Uterus (tissue), 4 donors: ENCODE results near the gene CD164L2. TPM values are rescaled to one million over a fixed set of nuclear protein-coding genes. Genes with fewer than 3 reads are reported as not detected.

Source experiments
- DNase-seq, 2 donors: peaks; one replicate each; pipeline ENCODE4 v3.0.0-alpha.2; 2019 to 2020
- H3K27ac ChIP-seq, 2 donors: fragments of 200-600 bp; sonication (generic); 1 replicate in 1 of 2; 2 replicates in 1 of 2; pipeline ENCODE4 v1.5.1; 2016 to 2018
- H3K27me3 ChIP-seq, 2 donors: fragments of 200-600 bp; sonication (generic); one replicate each; pipeline ENCODE4 v1.5.1; 2018 to 2019; ENCODE audit warnings: control low read depth in 1 of 2
- H3K36me3 ChIP-seq, 2 donors: fragments of 200-600 bp; sonication (generic); one replicate each; pipeline ENCODE4 v1.5.1; 2019; ENCODE audit warnings: control low read depth in 1 of 2
- H3K4me1 ChIP-seq, 2 donors: fragments of 200-600 bp; sonication (generic); one replicate each; pipeline ENCODE4 v1.5.1; 2018 to 2019; ENCODE audit warnings: control low read depth in 1 of 2
- H3K4me3 ChIP-seq, 2 donors: fragments of 200-600 bp; sonication (generic); 1 replicate in 1 of 2; 2 replicates in 1 of 2; pipeline ENCODE4 v1.5.1; 2018 to 2019; ENCODE audit warnings: mild to moderate bottlenecking in 1 of 2
- H3K9me3 ChIP-seq, 2 donors: fragments of 200-600 bp; sonication (generic); one replicate each; pipeline ENCODE4 v1.5.1; 2019; ENCODE audit warnings: control low read depth in 1 of 2
- POLR2A ChIP-seq, 2 donors: fragments of 450-650 bp; IDR thresholded peaks; one replicate each; pipeline ENCODE4 v1.6.1; 2016; ENCODE audit warnings: antibody characterized with exemption in 2 of 2, mild to moderate bottlenecking in 1 of 2, moderate library complexity in 1 of 2
- intact Hi-C: fragments of 100-400 bp; cut with DNase I; formaldehyde crosslinking; loops from one replicate; pipeline ENCODE4 v1.15.1; 2023; ENCODE audit warnings: low total_unique reads
- total RNA-seq, 4 donors: library from RNA; depleted of rRNA in 3 of 4; stranded (reverse); fragments of >200 nt in 3 of 4; gene quantifications; one replicate each; pipeline versions ENCODE4 v1.1.0 to v1.2.4, GENCODE V29; 2014 to 2023
- TF ChIP-seq, protein P1 (sequence below), 4 experiments: fragments of 200-600 bp in 2 of 4; fragments of 450-650 bp in 2 of 4; sonication (generic) in 2 of 4; IDR thresholded peaks; one replicate each; pipeline ENCODE4 v1.5.1; 2016 to 2019; ENCODE audit warnings: antibody characterized with exemption in 4 of 4, mild to moderate bottlenecking in 2 of 4, moderate library complexity in 1 of 4
- donor health status: DM: yes; HTN: yes; CAD: no.

CD164L2 gene
- total RNA-seq, 4 donors from 2014 or later = 0.69 TPM; not detected in 3

GRCh38 chr1:27359822-27360158, 23.3 kb downstream of the CD164L2 start:
- H3K27ac ChIP-seq = no peak overlapping the region
- no peaks in the 10 kb centered on the region for H3K9me3 ChIP-seq
- no peak for DNase-seq
- intact Hi-C loops = loop anchor here (5.0 kb wide), 1 partner anchor 33 kb away; the partner anchor contains the start of gene GPR3
- peaks cover 3 to 7% of the 10 kb centered on the region in 2 donors for H3K4me1 ChIP-seq
- H3K27me3 ChIP-seq = no peaks in the 10 kb centered on the region
- H3K4me3 ChIP-seq = no peak overlapping the region
- no peaks in the 10 kb centered on the region for H3K36me3 ChIP-seq
- no peak for TF ChIP-seq POLR2A (IDR thresholded peaks at IDR 0.05)
- TF ChIP-seq, protein P1, sequence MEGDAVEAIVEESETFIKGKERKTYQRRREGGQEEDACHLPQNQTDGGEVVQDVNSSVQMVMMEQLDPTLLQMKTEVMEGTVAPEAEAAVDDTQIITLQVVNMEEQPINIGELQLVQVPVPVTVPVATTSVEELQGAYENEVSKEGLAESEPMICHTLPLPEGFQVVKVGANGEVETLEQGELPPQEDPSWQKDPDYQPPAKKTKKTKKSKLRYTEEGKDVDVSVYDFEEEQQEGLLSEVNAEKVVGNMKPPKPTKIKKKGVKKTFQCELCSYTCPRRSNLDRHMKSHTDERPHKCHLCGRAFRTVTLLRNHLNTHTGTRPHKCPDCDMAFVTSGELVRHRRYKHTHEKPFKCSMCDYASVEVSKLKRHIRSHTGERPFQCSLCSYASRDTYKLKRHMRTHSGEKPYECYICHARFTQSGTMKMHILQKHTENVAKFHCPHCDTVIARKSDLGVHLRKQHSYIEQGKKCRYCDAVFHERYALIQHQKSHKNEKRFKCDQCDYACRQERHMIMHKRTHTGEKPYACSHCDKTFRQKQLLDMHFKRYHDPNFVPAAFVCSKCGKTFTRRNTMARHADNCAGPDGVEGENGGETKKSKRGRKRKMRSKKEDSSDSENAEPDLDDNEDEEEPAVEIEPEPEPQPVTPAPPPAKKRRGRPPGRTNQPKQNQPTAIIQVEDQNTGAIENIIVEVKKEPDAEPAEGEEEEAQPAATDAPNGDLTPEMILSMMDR (IDR thresholded peaks at IDR 0.05) = no peak

GRCh38 chr1:27358928-27359313, 24.2 kb downstream of the CD164L2 start:
- intact Hi-C loops = loop anchor here (5.0 kb wide), 1 partner anchor 33 kb away; the partner anchor contains the start of gene GPR3
- no peak overlapping the region for H3K4me3 ChIP-seq

DNA sequence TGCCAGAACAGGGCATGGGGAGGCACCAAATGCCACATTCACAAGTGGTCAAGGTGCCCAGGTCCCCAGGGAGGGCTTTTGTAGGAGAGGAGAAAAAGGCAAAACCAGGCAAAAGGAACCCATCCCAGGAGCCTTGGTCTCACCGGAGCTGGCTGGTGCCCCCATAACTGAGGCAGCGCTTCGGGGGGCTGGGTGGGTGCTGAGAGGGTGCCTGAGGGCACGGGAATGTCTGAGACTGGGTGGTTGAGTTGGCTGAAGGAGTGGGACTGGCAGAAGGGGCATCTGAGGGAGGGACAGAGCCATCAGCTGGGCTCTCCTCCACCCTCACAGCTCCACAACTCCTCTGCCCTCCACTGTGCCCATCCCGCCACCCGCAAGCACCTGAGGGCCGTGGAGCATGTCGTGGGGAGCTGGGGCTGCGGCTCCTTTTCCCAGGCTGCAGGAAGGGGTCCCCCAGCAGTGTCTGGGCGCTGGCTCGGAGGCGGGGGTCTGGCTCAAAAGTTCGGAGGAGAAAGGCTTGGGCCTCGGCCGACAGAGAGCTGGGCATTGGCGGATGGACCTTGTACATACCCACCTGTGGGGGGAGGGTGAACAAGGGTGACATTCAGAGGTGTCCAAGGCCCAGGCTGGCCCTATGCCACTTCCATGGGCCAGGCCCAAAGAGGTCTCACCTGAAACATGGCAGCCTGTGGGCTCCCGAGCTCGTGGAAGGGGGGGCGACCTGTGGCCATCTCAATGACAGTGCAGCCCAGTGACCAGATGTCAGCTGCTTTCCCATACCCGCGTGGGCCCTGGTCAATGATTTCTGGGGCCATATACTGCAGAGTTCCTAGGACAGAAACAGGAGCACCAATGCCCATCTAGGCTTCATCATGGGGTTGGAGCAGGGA, 24.9 kb downstream of the CD164L2 start:
- Histone ChIP-seq H3K4me3 (no peak overlapping the region), H3K4me1 (no peaks in the 10 kb centered on the region), H3K27ac (no peak overlapping the region), H3K36me3 (no peaks in the 10 kb centered on the region), H3K9me3 (no peaks in the 10 kb centered on the region), H3K27me3 (no peaks in the 10 kb centered on the region)
- DNase-seq = no peak
- intact Hi-C loops = loop anchor here (5.0 kb wide), 1 partner anchor 34 kb away; the partner anchor contains the start of gene GPR3
- TF ChIP-seq POLR2A (IDR thresholded peaks at IDR 0.05) = peak in 1 of 2 donors; percentile 8
- TF ChIP-seq, protein P1 (IDR thresholded peaks at IDR 0.05) = no peak

More at GRCh38 chr1:27358928-27359313, 24.2 kb downstream of the CD164L2 start:
- no peaks in the 10 kb centered on the region for H3K27me3 ChIP-seq
- no peak overlapping the region for H3K27ac ChIP-seq
- DNase-seq = no peak
- TF ChIP-seq, protein P1 (IDR thresholded peaks at IDR 0.05) = no peak
- TF ChIP-seq POLR2A (IDR thresholded peaks at IDR 0.05) = no peak
- no peaks in the 10 kb centered on the region for H3K9me3 ChIP-seq
- no peaks in the 10 kb centered on the region for H3K36me3 ChIP-seq
- H3K4me1 ChIP-seq = no peaks in the 10 kb centered on the region

DNA sequence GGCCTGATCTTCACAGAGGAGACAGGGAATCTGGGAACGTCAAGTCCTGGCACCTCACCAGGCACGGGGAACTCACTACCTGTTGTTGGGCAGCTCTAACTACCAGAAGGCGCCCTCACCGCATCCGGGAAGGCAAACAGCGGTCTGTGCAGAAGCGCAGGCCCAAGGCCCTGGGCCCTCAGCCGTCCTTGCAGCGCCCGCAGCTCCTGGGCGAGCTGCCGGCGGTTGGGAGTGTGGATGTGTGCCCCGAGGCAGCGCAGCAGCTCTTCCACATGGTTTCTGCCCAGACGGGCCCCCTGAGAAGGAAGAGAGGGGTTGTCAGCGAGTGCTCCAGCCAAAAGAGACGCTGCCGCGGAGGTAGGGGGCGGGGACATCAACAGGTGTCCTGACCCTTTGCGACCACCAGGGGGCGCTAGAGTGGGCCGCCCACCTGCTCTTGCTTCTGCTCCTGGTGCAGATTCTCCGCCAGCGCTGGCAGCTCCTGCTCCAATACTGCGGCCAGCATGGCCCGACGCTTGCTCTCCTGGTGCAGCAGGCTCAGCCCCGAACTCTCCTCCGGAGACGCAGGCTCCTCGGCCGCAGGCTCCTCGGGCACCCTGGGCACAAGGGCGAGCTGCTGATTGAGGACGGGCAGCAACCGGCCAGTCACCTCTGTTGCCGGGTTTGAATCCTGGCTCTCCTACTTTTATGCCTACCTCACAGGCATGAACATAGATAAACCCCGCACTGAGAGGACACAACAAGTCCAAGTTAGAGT, 25.7 kb downstream of the CD164L2 start:
- Histone ChIP-seq H3K27me3 (no peaks in the 10 kb centered on the region), H3K4me3 (no peak overlapping the region), H3K27ac (no peak overlapping the region), H3K4me1 (no peaks in the 10 kb centered on the region), H3K36me3 (no peaks in the 10 kb centered on the region), H3K9me3 (no peaks in the 10 kb centered on the region)
- DNase-seq = peak; percentile 74 to 77
- TF ChIP-seq, protein P1 (IDR thresholded peaks at IDR 0.05) = peak; percentile 94 to 97 (median 96)
- TF ChIP-seq POLR2A (IDR thresholded peaks at IDR 0.05) = peak in 1 of 2 donors; percentile 19
- intact Hi-C loops = loop anchor here (5.0 kb wide), 1 partner anchor 35 kb away; the partner anchor contains the start of gene GPR3
